IPS-20b (cell line): ENCODE measurements around the gene HSD17B14.
"Not testable (repeated sequence)": the region's sequence is repeated elsewhere in the genome, so short reads cannot be mapped to it uniquely, and the experiment has no call there.

ENCODE experiments used
- H3K27ac ChIP-seq: one replicate; pipeline ENCODE4 v1.5.1; 2013; ENCODE audit warnings: low read length
- H3K27me3 ChIP-seq: 2 replicates; pipeline ENCODE4 v1.6.1; 2013; ENCODE audit warnings: mild to moderate bottlenecking, low read length, inconsistent platforms; ENCODE audit not compliant: insufficient read depth
- H3K36me3 ChIP-seq: 2 replicates; pipeline ENCODE4 v1.6.1; 2013; ENCODE audit warnings: low read depth, mild to moderate bottlenecking, inconsistent platforms, low read length, moderate library complexity; ENCODE audit not compliant: insufficient read depth
- H3K4me1 ChIP-seq: 2 replicates; pipeline ENCODE4 v1.6.1; 2013; ENCODE audit warnings: mild to moderate bottlenecking, control low read depth, inconsistent platforms, low read length, moderate library complexity; ENCODE audit not compliant: insufficient read depth
- H3K4me3 ChIP-seq: 2 replicates; pipeline ENCODE4 v1.5.1; 2013; ENCODE audit warnings: mild to moderate bottlenecking, low read length, inconsistent platforms
- H3K9ac ChIP-seq: 2 replicates; pipeline ENCODE4 v1.6.1; 2013; ENCODE audit warnings: low read depth, mild to moderate bottlenecking, inconsistent platforms, low read length, moderate library complexity
- H3K9me3 ChIP-seq: 2 replicates; pipeline ENCODE4 v1.6.1; 2013; ENCODE audit warnings: mild to moderate bottlenecking, low read depth, low read length, inconsistent platforms; ENCODE audit not compliant: insufficient read depth

The HSD17B14 gene

DNA sequence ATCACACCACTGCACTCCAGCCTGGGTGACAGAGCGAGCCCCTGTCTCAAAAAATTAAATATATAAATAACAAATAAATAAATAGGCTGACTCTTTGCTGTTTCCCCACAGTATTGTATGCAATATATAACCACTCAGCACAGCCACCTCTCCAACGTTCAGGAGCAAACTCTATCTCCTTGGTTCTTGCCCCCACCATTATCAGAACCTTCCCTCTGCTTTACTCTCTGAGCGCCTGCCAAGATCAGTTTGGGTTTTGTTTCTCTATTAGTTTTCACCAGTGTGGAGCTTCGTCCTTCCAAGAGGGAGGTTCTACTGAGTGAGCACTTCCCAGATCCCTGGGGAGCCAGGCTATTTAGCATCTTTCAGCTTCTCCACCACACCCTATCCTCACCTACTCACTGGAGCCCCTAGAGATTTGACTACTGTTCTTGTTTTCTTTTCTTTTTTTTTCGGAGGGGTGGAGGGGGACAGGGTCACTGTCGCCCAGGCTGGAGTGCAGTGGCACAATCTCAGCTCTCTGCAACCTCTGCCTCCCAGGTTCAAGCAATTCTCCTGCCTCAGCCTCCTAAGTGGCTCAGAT is 68.0 kb downstream of the HSD17B14 start:
- not testable (repeated sequence) for H3K27me3 ChIP-seq, H3K9me3 ChIP-seq, H3K4me3 ChIP-seq, H3K36me3 ChIP-seq, H3K4me1 ChIP-seq, H3K27ac ChIP-seq, H3K9ac ChIP-seq

DNA sequence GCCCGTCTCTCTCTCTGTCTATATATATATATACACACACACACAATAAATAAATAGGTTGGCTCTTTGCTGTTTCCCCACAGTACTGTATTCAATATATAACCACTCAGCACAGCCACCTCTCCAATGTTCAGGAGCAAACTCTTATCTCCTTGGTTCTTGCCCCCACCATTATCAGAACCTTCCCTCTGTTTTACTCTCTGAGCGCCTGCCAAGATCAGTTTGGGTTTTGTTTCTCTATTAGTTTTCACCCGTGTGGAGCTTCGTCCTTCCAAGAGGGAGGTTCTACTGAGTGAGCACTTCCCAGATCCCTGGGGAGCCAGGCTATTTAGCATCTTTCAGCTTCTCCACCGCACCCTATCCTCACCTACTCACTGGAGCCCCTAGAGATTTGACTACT is 70.5 kb downstream of the HSD17B14 start:
- H3K4me3 ChIP-seq, H3K9ac ChIP-seq, H3K4me1 ChIP-seq, H3K36me3 ChIP-seq, H3K27ac ChIP-seq, H3K9me3 ChIP-seq: not testable (repeated sequence)
- H3K27me3 ChIP-seq: peaks cover 19% of the 10 kb centered on the region
